GM23338 (cell line): ENCODE results near the gene TBX1.
A peak's percentile ranks its signal among the peaks of the same experiment; 100 is the strongest.

Experiments used
- EZH2 ChIP-seq: fragments of 200-600 bp; sonication (generic); IDR thresholded peaks from one replicate; pipeline ENCODE4 v1.8.0; 2017; ENCODE audit warnings: antibody characterized with exemption, mild to moderate bottlenecking, low read depth; ENCODE audit not compliant: unreplicated experiment
- EZH2phosphoT487 ChIP-seq: fragments of 200-600 bp; sonication (generic); IDR thresholded peaks from one replicate; pipeline ENCODE4 v1.8.1; 2018; ENCODE audit warnings: antibody characterized with exemption; ENCODE audit not compliant: unreplicated experiment
- TF ChIP-seq, protein P1 (sequence below), 2 experiments: fragments of 200-600 bp in 1 of 2; sonication (generic) in 1 of 2; conservative IDR thresholded peaks; 2 replicates each; pipeline versions ENCODE4 v1.5.1 to v1.6.1; 2016 to 2017; ENCODE audit warnings: antibody characterized with exemption in 2 of 2, low read depth in 2 of 2, mild to moderate bottlenecking in 2 of 2, moderate library complexity in 1 of 2

GRCh38 chr22:19719050-19719482 lies 41.5 kb upstream of the TBX1 start:
- TF ChIP-seq, protein P1, sequence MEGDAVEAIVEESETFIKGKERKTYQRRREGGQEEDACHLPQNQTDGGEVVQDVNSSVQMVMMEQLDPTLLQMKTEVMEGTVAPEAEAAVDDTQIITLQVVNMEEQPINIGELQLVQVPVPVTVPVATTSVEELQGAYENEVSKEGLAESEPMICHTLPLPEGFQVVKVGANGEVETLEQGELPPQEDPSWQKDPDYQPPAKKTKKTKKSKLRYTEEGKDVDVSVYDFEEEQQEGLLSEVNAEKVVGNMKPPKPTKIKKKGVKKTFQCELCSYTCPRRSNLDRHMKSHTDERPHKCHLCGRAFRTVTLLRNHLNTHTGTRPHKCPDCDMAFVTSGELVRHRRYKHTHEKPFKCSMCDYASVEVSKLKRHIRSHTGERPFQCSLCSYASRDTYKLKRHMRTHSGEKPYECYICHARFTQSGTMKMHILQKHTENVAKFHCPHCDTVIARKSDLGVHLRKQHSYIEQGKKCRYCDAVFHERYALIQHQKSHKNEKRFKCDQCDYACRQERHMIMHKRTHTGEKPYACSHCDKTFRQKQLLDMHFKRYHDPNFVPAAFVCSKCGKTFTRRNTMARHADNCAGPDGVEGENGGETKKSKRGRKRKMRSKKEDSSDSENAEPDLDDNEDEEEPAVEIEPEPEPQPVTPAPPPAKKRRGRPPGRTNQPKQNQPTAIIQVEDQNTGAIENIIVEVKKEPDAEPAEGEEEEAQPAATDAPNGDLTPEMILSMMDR (conservative IDR thresholded peaks at IDR 0.05; ENCODE audit: low read depth in 2 of 2), result no peak
- TF ChIP-seq EZH2phosphoT487 (no peak), EZH2 (peak; percentile 32)
